Heart left ventricle (tissue), 16 donors: ENCODE data around the gene USP16. TPM values are rescaled to one million over a fixed set of nuclear protein-coding genes. Genes with fewer than 3 reads are reported as not detected.

ENCODE experiments used
- ATAC-seq, 4 donors: fragments of 200-7000 bp; cut with Tn5 transposase; one replicate each; pipeline ENCODE4 v1.9.1; 2020 to 2022; ENCODE audit warnings: moderate library complexity in 4 of 4, mild to moderate bottlenecking in 3 of 4, moderate number of reproducible peaks in 1 of 4
- DNase-seq, 5 donors: peaks; one replicate each; pipeline ENCODE4 v3.0.0-alpha.2; 2020
- H3K27ac ChIP-seq, 12 donors: fragments of 200-600 bp; sonication (generic) in 4 of 12; one replicate each; pipeline versions ENCODE4 v1.5.0 to v1.8.0; 2016 to 2022; ENCODE audit warnings: mild to moderate bottlenecking in 2 of 12
- H3K27me3 ChIP-seq, 9 donors: fragments of 200-600 bp; sonication (generic) in 2 of 9; one replicate each; pipeline versions ENCODE4 v1.5.1 to v1.8.0; 2016 to 2022; ENCODE audit warnings: mild to moderate bottlenecking in 3 of 9
- H3K36me3 ChIP-seq, 9 donors: fragments of 200-600 bp; sonication (generic) in 2 of 9; one replicate each; pipeline versions ENCODE4 v1.5.0 to v1.8.0; 2018 to 2022; ENCODE audit warnings: mild to moderate bottlenecking in 2 of 9
- H3K4me1 ChIP-seq, 12 donors: fragments of 200-600 bp; sonication (generic) in 4 of 12; one replicate each; pipeline versions ENCODE4 v1.5.0 to v1.8.0; 2016 to 2022; ENCODE audit warnings: mild to moderate bottlenecking in 3 of 12
- H3K4me3 ChIP-seq, 12 donors: fragments of 200-600 bp; sonication (generic) in 4 of 12; one replicate each; pipeline versions ENCODE4 v1.5.0 to v1.8.0; 2017 to 2022; ENCODE audit warnings: mild to moderate bottlenecking in 9 of 12, moderate library complexity in 4 of 12
- H3K9me3 ChIP-seq, 12 donors: fragments of 200-600 bp; sonication (generic) in 4 of 12; one replicate each; pipeline versions ENCODE4 v1.5.0 to v1.8.0; 2016 to 2022; ENCODE audit warnings: mild to moderate bottlenecking in 1 of 12
- CTCF ChIP-seq, 12 donors: fragments of 200-600 bp; sonication (generic) in 4 of 12; IDR thresholded peaks; one replicate each; pipeline versions ENCODE4 v1.5.0 to v1.8.0; 2018 to 2022; ENCODE audit warnings: antibody characterized with exemption in 12 of 12, mild to moderate bottlenecking in 5 of 12
- POLR2A ChIP-seq, 2 donors: fragments of 450-650 bp; IDR thresholded peaks; one replicate each; pipeline ENCODE4 v1.6.1; 2017; ENCODE audit warnings: antibody characterized with exemption in 2 of 2, mild to moderate bottlenecking in 2 of 2, moderate library complexity in 2 of 2
- WGBS, 4 donors: extraction: QIAGEN DNeasy Blood & Tissue Kit in 2 of 4; methylation state at CpG; one replicate each; pipeline versions ENCODE4 v1.1.5 to v1.1.7; 2013 to 2018; 5-methylcytosine and 5-hydroxymethylcytosine counted together
- intact Hi-C, 10 donors: fragments of 100-400 bp; cut with DNase I; formaldehyde crosslinking; loops; one replicate each; pipeline versions ENCODE4 v1.11.1 to v1.14.2; 2022
- polyA plus RNA-seq, 2 donors: library from polyadenylated mRNA; stranded (reverse); fragments of 200-250 nt; gene quantifications; one replicate each; pipeline ENCODE4 v1.2.3, GENCODE V29; 2013
- total RNA-seq, 9 donors: library from RNA; depleted of rRNA in 2 of 9; stranded (reverse); fragments of >200 nt in 2 of 9; fragmentation: NEBNext Ultra II Directional in 3 of 9; extraction: Animal tissue kit (Norgen Biotek cat#: 25700) in 3 of 9; gene quantifications; one replicate each; pipeline versions ENCODE4 v1.1.0 to v1.2.4, GENCODE V29; 2016 to 2023
- donor health status: ischemic (EF 13 %, LVEDD 7.1; RV severe dilation, severe dysfunction).
- donor health status: healthy with polysubstance abuse.
- donor health status: DM: no; HTN: yes; CAD: no.
- donor health status: DM: no; HTN: no; CAD: no.
- donor health status: ischemic (EF 25% LVEDD 6.9; RV normal size, moderate dysfunction).
- donor health status: ischemic (EF 25% LVEDD 5.7; RV mildly dilated, moderate dysfunction).
- donor health status: healthy.
- donor health status: DM: yes; HTN: yes; CAD: no.
- donor health status: ischemic (EF 35%, LVEDD 5.7; RV mildly dilated, moderate dysfunction).
- donor health status: nonischemic (EF 11% LVEDD 7.7; RV severe dilation, severe dysfunction).
- donor health status: DM: yes; HTN: yes; CAD: no.
- donor health status: PGD.
- donor health status: ischemic (EF 29% LVEDD 5.4; RV normal size, mild dysfunction).
- donor health status: nonischemic (EF 23%, LVEDD 6.1; RV moderate dilation, normal function).

Gene USP16
- total and polyA plus RNA-seq, 11 donors: 16.4 to 42.6 (median 32.4) TPM

DNA sequence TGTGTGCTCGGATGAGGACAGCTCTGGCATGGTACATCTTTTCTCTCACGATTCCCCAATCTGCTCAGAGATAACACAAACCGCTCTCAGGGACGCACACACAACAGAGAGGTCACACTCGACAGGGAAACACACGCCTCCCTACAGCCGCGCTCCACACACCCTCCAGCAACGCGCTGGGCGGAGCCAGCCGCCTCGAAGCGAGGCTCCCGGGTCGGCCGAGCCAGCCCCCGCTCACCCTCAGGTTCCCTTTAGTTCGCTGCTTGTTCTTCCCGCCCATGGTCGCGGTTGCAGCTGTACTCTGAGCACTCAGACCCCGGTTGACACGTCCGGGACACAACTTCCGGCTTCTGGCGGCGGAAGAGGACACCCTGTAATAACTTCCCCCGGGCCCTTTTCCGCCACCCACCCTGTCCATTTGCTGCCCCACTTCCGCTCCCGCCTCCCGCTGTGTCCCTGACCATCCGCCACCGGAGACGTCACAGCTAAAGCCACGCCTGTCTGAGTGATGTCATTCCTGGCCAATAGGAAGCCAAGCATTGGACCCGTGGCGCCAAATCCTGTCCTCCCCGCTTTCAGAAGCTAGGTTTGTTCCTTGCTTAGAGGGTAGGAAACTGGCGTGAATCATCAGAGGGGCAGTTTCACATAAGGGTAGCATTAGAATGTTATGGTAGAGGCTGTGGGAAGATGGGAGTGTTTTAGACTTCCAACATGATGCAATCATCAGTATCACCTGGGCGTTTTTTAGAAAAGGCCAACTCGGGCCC lies 31.8 kb upstream of the USP16 start, which contains the start of gene LTN1:
Gene LTN1 (minus strand): TSS at position 352 of the 767 bp plus-strand sequence. CDS start 72 bp downstream, at position 280.
- intact Hi-C loops: loop anchor here in 3 of 10 donors (2.0 to 5.0 kb wide), 2 partner anchors 32 to 35 kb away; partner anchors contain the start of gene USP16 (in 2 of the 3)
- TF ChIP-seq CTCF (IDR thresholded peaks at IDR 0.05) (no peak), POLR2A (IDR thresholded peaks at IDR 0.05) (peak; percentile 14 to 68)
- 0 to 1% (median 1%) methylated on average over 42 to 43 of the region's 43 CpGs for WGBS, 4 donors
- Histone ChIP-seq H3K4me1 (peaks cover 0 to 28% (median 20%) of the 10 kb centered on the region in 12 donors), H3K27me3 (no peaks in the 10 kb centered on the region), H3K9me3 (no peaks in the 10 kb centered on the region), H3K4me3 (peak within 1 kb of the TSS; percentile 64 to 100 (median 88)), H3K27ac (peak within 1 kb of the TSS; percentile 57 to 95 (median 89)), H3K36me3 (peaks cover 0 to 9% (median 0%) of the 10 kb centered on the region in 9 donors)
- ATAC-seq (peak; percentile 100), DNase-seq (peak; percentile 99 to 100 (median 99))

DNA sequence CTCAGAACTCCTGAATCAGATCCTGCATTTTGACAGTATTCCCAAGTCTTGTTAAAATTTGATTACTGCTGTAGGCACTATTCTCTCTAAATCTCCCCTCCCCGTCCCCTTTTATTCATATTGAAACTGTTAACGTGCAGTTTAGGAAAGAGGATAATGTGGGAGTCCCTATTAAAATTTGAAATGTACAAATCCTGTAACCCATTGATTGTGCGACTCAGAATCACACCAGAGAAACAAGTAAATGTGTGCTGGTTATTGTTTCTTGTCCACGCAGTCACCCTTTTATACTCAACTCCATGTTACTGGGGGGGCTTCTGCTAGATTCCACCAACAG lies 31.2 kb upstream of the USP16 start:
- Histone ChIP-seq H3K36me3 (peaks cover 0 to 13% (median 0%) of the 10 kb centered on the region in 9 donors), H3K9me3 (no peaks in the 10 kb centered on the region), H3K4me3 (peak overlapping the region in 11 of 12 donors; percentile 74 to 100 (median 89)), H3K27me3 (no peaks in the 10 kb centered on the region), H3K27ac (peak overlapping the region; percentile 55 to 95 (median 88)), H3K4me1 (peaks cover 0 to 28% (median 20%) of the 10 kb centered on the region in 12 donors)
- no peak for ATAC-seq
- WGBS, 4 donors: 45 to 65% (median 48%) methylated on average over 4 of the region's 4 CpGs
- TF ChIP-seq CTCF (IDR thresholded peaks at IDR 0.05) (no peak), POLR2A (IDR thresholded peaks at IDR 0.05) (no peak)
- intact Hi-C loops: loop anchor here in 3 of 10 donors (2.0 to 5.0 kb wide), 2 partner anchors 32 to 34 kb away; partner anchors contain the start of gene USP16 (in 2 of the 3)
- DNase-seq: no peak

- DNase-seq (peak; percentile 96 to 97 (median 97)), ATAC-seq (peak; percentile 100)
- peaks cover 0 to 17% (median 7%) of the 10 kb centered on the region in 12 donors for H3K4me1 ChIP-seq
- no peaks in the 10 kb centered on the region for H3K27me3 ChIP-seq
- peak overlapping the region; percentile 83 to 97 (median 94) for H3K27ac ChIP-seq
- H3K36me3 ChIP-seq: peaks cover 0 to 26% (median 16%) of the 10 kb centered on the region in 9 donors
- WGBS, 4 donors: 0 to 1% (median 1%) methylated on average over 41 of the region's 41 CpGs
- peak overlapping the region; percentile 38 to 78 (median 67) for H3K4me3 ChIP-seq
- intact Hi-C loops: loop anchor here in 2 of 10 donors (2.0 kb wide), 2 partner anchors 18 to 22 kb away; partner anchors contain the start of gene USP16 (in 1 of the 2)
- TF ChIP-seq CTCF (IDR thresholded peaks at IDR 0.05) (no peak), POLR2A (IDR thresholded peaks at IDR 0.05) (peak in 1 of 2 donors; percentile 88)
- H3K9me3 ChIP-seq: no peaks in the 10 kb centered on the region
Observed at GRCh38 chr21:29002442-29003144, 21.9 kb upstream of the USP16 start.

DNA sequence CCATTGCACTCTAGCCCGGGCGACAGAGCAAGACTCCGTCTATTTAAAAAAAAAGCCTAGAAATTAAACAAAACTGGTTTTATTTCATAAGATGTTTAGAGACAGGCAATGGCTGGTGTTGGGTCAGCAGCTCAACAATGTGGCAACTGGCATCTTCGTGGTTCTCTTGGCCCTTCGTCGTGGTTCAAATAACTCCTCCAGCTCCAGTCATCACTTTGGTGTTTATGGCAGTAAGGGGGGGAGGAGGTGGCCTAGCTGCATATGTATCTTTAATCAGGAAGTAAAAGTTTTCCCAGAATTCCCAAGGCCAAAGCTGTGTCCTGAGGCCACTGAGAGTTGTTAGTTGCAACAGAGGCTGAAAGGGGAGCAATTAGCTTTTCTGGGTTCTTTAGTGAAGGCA lies 18.8 kb upstream of the USP16 start:
- ATAC-seq (no peak), DNase-seq (no peak)
- Histone ChIP-seq H3K27me3 (no peaks in the 10 kb centered on the region), H3K4me1 (peaks cover 0 to 17% (median 7%) of the 10 kb centered on the region in 12 donors), H3K9me3 (no peaks in the 10 kb centered on the region), H3K27ac (no peak overlapping the region), H3K4me3 (no peak overlapping the region), H3K36me3 (peaks cover 0 to 37% (median 33%) of the 10 kb centered on the region in 9 donors)
- TF ChIP-seq CTCF (IDR thresholded peaks at IDR 0.05) (no peak), POLR2A (IDR thresholded peaks at IDR 0.05) (no peak)
- 93 to 95% (median 94%) methylated on average over 6 of the region's 6 CpGs for WGBS, 4 donors
- intact Hi-C loops: no loop called here
